GM13976 (cell line): Measurements from ENCODE around the gene SLC30A1.

ENCODE experiments used
- DNase-seq: peaks from one replicate; pipeline ENCODE4 v3.0.0; 2012; ENCODE audit warnings: low spot score
- CTCF ChIP-seq: IDR thresholded peaks from 2 replicates; pipeline ENCODE4 v1.5.1; 2012; ENCODE audit warnings: borderline replicate concordance, mild to moderate bottlenecking; ENCODE audit not compliant: insufficient read depth; ENCODE audit errors: extremely low read depth, missing control alignments, control extremely low read depth
- in situ Hi-C: fragments of 300-500 bp; cut with MboI; formaldehyde crosslinking; loops from one replicate; pipeline ENCODE4 v1.12.0; 2022; ENCODE audit warnings: low sequenced_read_pairs, mixed read lengths, inconsistent platforms; ENCODE audit not compliant: unreplicated experiment

SLC30A1 gene

GRCh38 chr1:211596418-211597181 is 17.6 kb upstream of the SLC30A1 start:
- TF ChIP-seq CTCF, result no peak
- DNase-seq, result no peak
- in situ Hi-C loops, result no loop called here

- in situ Hi-C loops, result no loop called here
- no peak for TF ChIP-seq CTCF
- no peak for DNase-seq
These were observed 16.5 kb upstream of the SLC30A1 start for GRCh38 chr1:211595419-211595818.

GRCh38 chr1:211591980-211592493 is 13.1 kb upstream of the SLC30A1 start:
- in situ Hi-C loops, result no loop called here
- TF ChIP-seq CTCF, result no peak
- DNase-seq, result no peak

- no peak for DNase-seq
- in situ Hi-C loops, result no loop called here
- TF ChIP-seq CTCF, result no peak
These were observed 11.1 kb upstream of the SLC30A1 start for GRCh38 chr1:211589782-211590721.

- TF ChIP-seq CTCF, result no peak
- no peak for DNase-seq
- in situ Hi-C loops, result no loop called here
These were observed 9.8 kb upstream of the SLC30A1 start for GRCh38 chr1:211588711-211589110.

GRCh38 chr1:211587123-211587522 is 8.2 kb upstream of the SLC30A1 start:
- in situ Hi-C loops, result no loop called here
- DNase-seq, result no peak
- TF ChIP-seq CTCF, result no peak
